Stimulated activated naive CD8-positive, alpha-beta T cell treated with anti-CD3 and anti-CD28 coated beads, Interleukin-15, amount 100 ng/mL, for 72 hours (primary cell): ENCODE results near the gene PTPN21.

Source experiments
- ATAC-seq: fragments of 150-1000 bp; cut with Tn5 transposase; 2 replicates; pipeline ENCODE4 v1.10.0; 2021; ENCODE audit warnings: mild to moderate bottlenecking, moderate library complexity
- DNase-seq, 2 donors: peaks; one replicate each; pipeline ENCODE4 v3.0.0; 2021 to 2022
- H3K27ac Mint-ChIP-seq, 2 donors: one replicate each; pipeline ENCODE4 v1.8.0; 2022; ENCODE audit warnings: mild to moderate bottlenecking in 2 of 2, mixed read lengths in 2 of 2, moderate library complexity in 2 of 2
- H3K27me3 Mint-ChIP-seq: one replicate; pipeline ENCODE4 v1.8.0; 2022; ENCODE audit warnings: mixed read lengths
- H3K4me1 Mint-ChIP-seq: one replicate; pipeline ENCODE4 v1.8.0; 2022; ENCODE audit warnings: mild to moderate bottlenecking, mixed read lengths
- H3K4me3 Mint-ChIP-seq, 2 donors: one replicate each; pipeline ENCODE4 v1.8.0; 2022; ENCODE audit warnings: mild to moderate bottlenecking in 2 of 2, mixed read lengths in 2 of 2, moderate library complexity in 1 of 2
- H3K9me3 Mint-ChIP-seq, 2 donors: one replicate each; pipeline ENCODE4 v1.8.0; 2022; ENCODE audit warnings: mixed read lengths in 2 of 2

Gene PTPN21

DNA sequence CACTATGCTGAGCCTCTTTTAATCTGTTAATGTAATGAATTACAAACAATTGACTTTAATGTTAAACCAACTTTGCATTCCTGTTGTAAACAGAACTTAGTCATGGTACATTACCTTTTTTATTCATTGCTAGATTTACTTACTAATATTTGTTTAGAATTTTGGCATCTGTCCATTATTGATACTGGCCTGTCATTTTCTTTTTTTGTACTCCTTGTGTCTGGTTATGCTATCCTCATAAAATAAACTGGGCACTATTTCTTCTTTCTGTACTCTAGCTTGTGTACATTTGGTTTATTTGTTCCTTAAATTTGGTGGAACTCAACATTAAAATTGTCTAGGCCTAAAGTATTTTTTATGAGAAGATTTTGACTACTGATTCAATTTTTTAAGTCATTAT is 137.2 kb downstream of the PTPN21 start:
- Mint-ChIP-seq H3K9me3 (peaks cover 18 to 35% of the 10 kb centered on the region in 2 donors), H3K27ac (no peak overlapping the region), H3K27me3 (no peaks in the 10 kb centered on the region), H3K4me1 (no peaks in the 10 kb centered on the region), H3K4me3 (no peak overlapping the region)
- DNase-seq (no peak), ATAC-seq (no peak)
